Eye (tissue), 1 donor: ENCODE data around the gene UGT2B28.
"Not testable (repeated sequence)": the region's sequence is repeated elsewhere in the genome, so short reads cannot be mapped to it uniquely, and the experiment has no call there.

Source experiments
- DNase-seq: peaks from one replicate; pipeline ENCODE4 v3.0.0-alpha.2; 2015

Gene UGT2B28

GRCh38 chr4:69280081-69280480 is at the start of gene UGT2B28:
Gene UGT2B28, plus strand, starts transcription at chr4:69280475. Its CDS starts 26 bp downstream, at chr4:69280501.
- not testable (repeated sequence) for DNase-seq

- no peak for DNase-seq
Measured at GRCh38 chr4:69239092-69239491, 41.2 kb upstream of the UGT2B28 start.

- DNase-seq, result no peak
Measured at GRCh38 chr4:69239557-69240168, 40.6 kb upstream of the UGT2B28 start.

DNA sequence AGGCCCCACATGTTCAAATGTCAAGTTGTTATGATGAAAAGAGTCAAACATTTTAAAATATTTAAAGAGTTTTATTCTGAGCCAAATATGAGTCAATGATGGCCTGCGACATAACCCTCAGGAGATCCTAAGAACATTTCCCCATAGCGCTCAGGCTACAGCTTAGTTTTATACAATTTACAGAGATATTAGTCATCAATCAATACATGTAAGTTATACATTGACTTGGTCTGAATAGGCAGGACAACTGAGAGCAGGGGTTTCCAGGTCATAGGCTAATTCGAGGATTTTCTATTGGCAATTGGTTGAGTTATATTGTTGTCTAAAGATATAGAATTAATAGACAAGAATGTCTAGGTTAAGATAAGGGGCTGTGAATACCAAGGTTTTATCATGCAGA is 39.5 kb upstream of the UGT2B28 start:
- not testable (repeated sequence) for DNase-seq

GRCh38 chr4:69241746-69242145 is 38.5 kb upstream of the UGT2B28 start:
- not testable (repeated sequence) for DNase-seq

DNA sequence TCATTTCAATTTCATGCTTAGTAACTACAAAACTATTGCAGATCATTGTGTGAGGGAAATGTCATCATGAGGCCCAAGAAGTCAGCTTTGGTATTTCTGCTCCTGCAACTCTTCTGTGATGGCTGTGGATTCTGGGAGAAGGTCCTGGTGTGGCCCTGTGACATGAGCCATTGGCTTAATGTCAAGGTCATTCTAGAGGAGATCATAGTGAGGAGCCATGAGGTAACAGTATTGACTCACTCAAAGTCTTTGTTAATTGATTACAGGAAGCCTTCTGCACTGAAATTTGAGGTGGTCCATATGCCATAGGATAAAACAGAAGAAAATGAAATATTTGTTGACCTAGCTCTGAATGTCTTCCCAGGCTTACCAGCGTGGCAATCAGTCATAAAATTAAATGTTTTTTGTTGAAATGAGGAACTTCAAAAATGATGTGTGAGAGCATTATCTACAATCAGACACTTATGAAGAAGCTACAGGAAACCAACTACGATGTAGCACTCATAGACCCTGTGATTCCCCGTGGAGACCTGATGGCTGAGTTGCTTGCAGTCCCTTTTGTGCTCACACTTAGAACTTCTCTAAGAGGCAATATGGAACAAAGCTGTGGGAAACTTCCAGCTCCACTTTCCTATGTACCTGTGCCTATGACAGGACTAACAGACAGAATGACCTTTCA is 37.6 kb upstream of the UGT2B28 start:
- DNase-seq, result not testable (repeated sequence)

GRCh38 chr4:69250884-69251283 is 29.4 kb upstream of the UGT2B28 start:
- not testable (repeated sequence) for DNase-seq

DNA sequence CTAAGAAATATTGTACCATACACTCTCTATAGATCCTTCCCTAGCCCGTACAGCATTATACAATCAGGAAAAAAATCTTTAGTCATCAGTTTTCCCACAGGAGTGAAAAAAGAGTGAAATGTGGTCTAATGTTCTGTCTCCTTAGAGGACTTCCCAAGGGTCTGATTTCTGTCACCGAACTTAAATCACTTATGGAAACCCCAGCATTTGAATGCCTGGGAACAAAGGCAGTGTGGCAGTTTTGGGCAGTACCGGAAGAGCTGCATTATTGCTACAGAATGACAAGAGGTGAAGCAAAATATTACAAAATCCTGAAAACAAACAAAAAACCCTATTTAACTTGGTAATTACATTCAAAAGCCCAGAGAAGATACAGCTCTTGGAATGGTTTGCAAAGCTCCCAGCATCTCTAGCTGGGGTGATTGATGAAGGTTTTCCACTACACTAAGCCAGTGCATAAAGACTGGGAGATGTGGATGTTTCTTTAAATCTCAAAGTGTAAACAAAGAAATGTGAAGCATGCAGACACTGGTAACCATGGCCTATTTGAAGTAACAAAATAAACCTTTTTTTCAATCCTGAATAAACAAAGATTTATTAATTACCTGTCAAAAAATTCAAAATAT is 27.0 kb upstream of the UGT2B28 start:
- DNase-seq, result not testable (repeated sequence)

DNA sequence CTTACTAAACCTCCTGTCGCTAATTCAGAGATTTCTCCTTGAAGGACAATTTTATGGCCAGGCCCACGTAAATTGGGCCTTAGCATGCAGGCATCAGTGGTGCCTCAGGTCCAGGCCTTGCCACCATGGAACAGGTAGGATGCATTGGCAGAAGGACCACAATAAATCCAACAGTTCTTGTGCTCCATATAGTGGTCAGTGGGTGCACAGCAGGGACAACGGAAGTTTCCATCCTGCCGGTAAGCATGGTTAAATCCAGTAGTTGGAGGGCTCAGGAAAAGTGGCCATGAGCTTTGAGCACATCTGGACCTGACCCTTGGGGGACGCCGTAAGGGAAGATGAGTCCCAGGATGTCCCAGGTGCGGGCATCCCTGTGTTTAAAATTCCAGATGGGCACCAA is 11.7 kb upstream of the UGT2B28 start:
- not testable (repeated sequence) for DNase-seq

- DNase-seq, result not testable (repeated sequence)
Measured at GRCh38 chr4:69296356-69296755, 16.1 kb downstream of the UGT2B28 start.

DNA sequence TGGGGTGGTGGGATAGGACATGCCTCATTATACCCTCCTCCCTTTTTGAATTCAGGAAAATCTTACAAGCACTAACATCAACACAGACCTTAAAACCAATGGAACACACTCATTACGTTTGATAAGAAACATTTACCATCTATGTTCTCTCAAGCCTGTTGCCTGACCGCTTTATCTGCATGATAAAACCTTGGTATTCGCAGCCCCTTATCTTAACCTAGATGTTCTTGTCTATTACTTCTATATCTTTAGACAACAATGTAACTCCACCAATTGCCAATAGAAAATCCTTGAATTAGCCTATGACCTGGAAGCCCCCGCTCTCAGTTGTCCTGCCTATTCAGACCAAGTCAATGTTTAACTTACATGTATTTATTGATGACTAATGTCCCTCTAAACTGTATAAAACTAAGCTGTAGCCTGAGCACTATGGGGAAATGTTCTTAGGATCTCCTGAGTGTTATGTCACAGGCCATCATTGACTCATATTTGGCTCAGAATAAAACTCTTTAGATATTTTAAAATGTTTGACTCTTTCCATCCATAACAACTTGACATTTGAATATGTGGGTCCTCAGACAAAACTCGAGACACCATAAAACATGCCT is 28.3 kb downstream of the UGT2B28 start:
- DNase-seq, result not testable (repeated sequence)

- not testable (repeated sequence) for DNase-seq
Measured at GRCh38 chr4:69309549-69310076, 29.3 kb downstream of the UGT2B28 start.

GRCh38 chr4:69310262-69310661 is 30.0 kb downstream of the UGT2B28 start:
- DNase-seq, result not testable (repeated sequence)

- peak; percentile 42 for DNase-seq
Measured at GRCh38 chr4:69317669-69318298, 37.5 kb downstream of the UGT2B28 start.

DNA sequence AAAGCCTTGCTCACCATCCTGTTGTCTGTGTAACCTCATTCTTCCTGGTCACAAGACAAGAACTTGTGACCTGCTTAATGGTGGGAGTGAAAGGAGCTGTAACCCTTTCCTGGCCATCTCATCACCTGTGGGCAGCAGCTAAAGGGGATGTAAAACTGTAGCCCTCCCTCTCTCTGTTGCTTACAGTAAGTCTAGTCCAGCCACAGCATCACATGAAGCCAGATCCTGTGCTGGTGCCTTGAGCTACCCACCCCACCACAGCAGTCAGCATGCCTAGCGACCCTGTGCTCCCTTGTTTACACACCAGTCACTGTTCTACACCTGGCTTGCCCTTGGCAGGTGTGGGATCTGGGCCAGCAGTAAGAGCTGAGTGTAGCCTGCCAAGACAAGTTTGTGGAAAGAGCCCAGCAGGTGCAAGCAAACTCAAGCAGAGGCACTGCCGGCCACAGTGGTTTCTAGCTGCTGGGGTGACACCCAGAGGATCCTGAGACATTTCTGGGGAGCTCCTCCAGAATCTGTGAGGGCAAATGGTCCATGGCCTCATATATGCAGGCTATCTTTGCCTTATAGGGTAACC is 41.0 kb downstream of the UGT2B28 start:
- DNase-seq, result no peak

GRCh38 chr4:69322055-69322454 is 41.8 kb downstream of the UGT2B28 start:
- DNase-seq, result no peak

GRCh38 chr4:69323284-69323683 is 43.0 kb downstream of the UGT2B28 start:
- no peak for DNase-seq

DNA sequence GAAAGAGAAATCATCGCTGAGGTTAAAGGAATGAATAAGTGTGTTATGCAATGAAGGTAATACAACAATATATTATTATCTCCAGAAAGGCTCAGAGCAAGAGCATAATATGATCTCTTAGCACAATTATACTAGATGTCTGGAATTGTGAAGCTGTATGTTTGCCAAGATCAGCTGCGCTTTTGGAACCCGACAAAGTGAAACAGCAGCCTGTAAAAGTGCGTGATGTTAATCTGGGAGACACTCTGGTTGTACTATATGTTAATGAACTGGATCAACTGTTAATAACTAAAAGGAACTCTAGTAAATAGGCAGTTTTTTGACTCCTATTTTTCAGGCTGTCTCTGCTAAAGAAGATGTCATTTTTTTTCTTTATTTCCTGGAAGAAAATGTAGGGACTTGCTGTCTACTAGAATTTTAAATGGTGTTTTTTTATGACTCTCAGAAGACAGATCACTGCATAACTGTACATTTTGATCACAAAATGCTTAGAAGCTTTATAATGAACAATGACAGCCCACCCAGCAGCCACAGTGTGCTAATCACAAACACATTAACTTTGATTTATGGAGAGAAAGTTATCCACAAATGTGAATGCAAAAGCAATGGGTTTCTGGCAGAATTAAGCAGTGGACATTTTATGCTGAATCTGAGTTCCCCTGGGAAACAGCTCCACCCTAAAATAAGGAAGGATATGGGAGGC is 50.2 kb downstream of the UGT2B28 start:
- no peak for DNase-seq

DNA sequence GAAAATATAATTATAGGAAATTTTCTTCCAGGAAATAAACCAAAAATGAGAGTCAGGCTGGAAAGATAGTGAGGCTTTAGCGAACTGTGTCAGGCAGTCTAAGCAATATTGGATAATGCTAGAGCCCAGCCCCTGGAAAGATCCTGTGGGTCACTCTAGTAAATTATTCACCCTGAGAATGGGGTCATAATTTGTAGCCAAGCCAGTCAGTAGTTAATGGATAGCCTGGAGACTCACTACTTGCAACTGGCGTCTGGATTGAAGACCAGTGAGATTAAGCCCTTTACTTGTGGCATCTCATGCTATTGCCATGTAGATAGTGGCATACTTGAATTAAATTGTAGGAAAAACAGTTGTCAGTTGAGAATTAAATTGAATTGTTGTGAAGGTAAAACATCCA is 51.0 kb downstream of the UGT2B28 start:
- DNase-seq, result not testable (repeated sequence)

GRCh38 chr4:69335485-69335884 is 55.2 kb downstream of the UGT2B28 start:
- DNase-seq, result not testable (repeated sequence)

DNA sequence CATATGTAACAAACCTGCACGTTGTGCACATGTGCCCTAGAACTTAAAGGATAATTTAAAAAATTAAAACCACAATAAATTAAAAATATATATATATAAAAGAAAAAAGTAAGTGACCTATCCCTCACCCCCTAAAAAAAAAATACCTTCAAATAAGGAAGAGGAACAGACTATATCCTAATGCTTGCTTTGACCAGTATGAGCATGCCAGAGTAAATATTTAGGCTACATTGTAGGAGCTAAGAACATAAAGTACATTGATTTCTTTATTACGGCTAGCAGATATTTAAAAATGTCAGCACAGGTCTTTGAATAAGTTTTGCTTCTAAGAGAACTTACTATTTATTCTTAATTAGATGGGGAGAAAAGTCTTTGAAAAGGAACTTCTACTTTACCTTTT is 62.8 kb downstream of the UGT2B28 start:
- DNase-seq, result not testable (repeated sequence)
